K562 (cell line): Measurements from ENCODE around the gene SPHK2. TPM values are rescaled to one million over a fixed set of nuclear protein-coding genes. Genes with fewer than 3 reads are reported as not detected.

Source experiments
- ATF3 ChIP-seq, 2 experiments: fragments of 450-650 bp in 1 of 2; sonication (generic) in 1 of 2; formaldehyde crosslinking in 1 of 2; IDR thresholded peaks in 1 of 2; conservative IDR thresholded peaks in 1 of 2; 2 replicates each; pipeline versions ENCODE4 v1.6.1 to v1.8.1; 2016 to 2023; ENCODE audit warnings: mild to moderate bottlenecking in 2 of 2, moderate library complexity in 2 of 2, inconsistent platforms in 1 of 2, missing genetic modification reagents in 1 of 2
- CHAMP1 ChIP-seq: fragments of 450-650 bp; IDR thresholded peaks from 2 replicates; pipeline ENCODE4 v1.6.1; 2016; ENCODE audit warnings: mild to moderate bottlenecking
- HNRNPUL1 ChIP-seq: fragments of 200-400 bp; formaldehyde crosslinking; IDR thresholded peaks from 2 replicates; pipeline ENCODE4 v1.6.1; 2017; ENCODE audit warnings: low read length
- PML ChIP-seq: IDR thresholded peaks from 2 replicates; pipeline ENCODE4 v1.6.1; 2012; ENCODE audit warnings: low read length, inconsistent platforms
- SAP30 ChIP-seq: fragments of 200-600 bp; sonication (generic); IDR thresholded peaks from 2 replicates; pipeline ENCODE4 v1.6.1; 2012; ENCODE audit warnings: borderline replicate concordance, low read depth, mild to moderate bottlenecking, moderate library complexity, low read length, control low read depth, inconsistent platforms; ENCODE audit not compliant: insufficient read depth, poor library complexity, severe bottlenecking
- TAF7 ChIP-seq: fragments of 450-650 bp; IDR thresholded peaks from 2 replicates; pipeline ENCODE4 v1.6.1; 2016; ENCODE audit warnings: missing genetic modification characterization, missing compliant biosample characterization
- THRAP3 ChIP-seq: fragments of 450-650 bp; IDR thresholded peaks from 2 replicates; pipeline ENCODE4 v1.6.1; 2016; ENCODE audit warnings: mild to moderate bottlenecking, inconsistent platforms, borderline replicate concordance
- ZNF639 ChIP-seq, 2 experiments: fragments of 200-800 bp in 1 of 2; sonication (Bioruptor generic) in 1 of 2; sonication (generic) in 1 of 2; formaldehyde crosslinking in 1 of 2; IDR thresholded peaks in 1 of 2; conservative IDR thresholded peaks in 1 of 2; 2 replicates each; pipeline versions ENCODE4 v1.5.0 to v1.6.1; 2016 to 2020; ENCODE audit warnings: missing compliant biosample characterization in 1 of 2, missing genetic modification characterization in 1 of 2, missing genetic modification reagents in 1 of 2
- ZNF79 ChIP-seq: fragments of 250-450 bp; sonication (Bioruptor Pico); IDR thresholded peaks from 2 replicates; pipeline ENCODE4 v1.4.0; 2020; ENCODE audit warnings: low read depth, mild to moderate bottlenecking, moderate library complexity
- polyA plus RNA-seq, 8 experiments: library from polyadenylated mRNA; depleted of rRNA in 4 of 8; stranded (reverse) in 5 of 8; unstranded in 3 of 8; fragments of >200 nt; fragmentation: Nextera tagmentation in 2 of 8; fragmentation: Illumina TruSeq in 1 of 8; extraction: Ambion mirVana in 2 of 8; extraction: Trizol in 1 of 8; gene quantifications; 2 replicates each; pipeline versions ENCODE4 v1.2.1 to v1.2.3, GENCODE V29; 2011 to 2014; ENCODE audit warnings: inconsistent platforms in 1 of 8, missing spikeins in 1 of 8
- total RNA-seq, 7 experiments: library from RNA; depleted of rRNA in 6 of 7; stranded (reverse); fragments of >200 nt in 6 of 7; fragmentation: Illumina TruSeq in 2 of 7; extraction: Trizol in 2 of 7; gene quantifications; 2 replicates each; pipeline versions ENCODE4 v1.2.1 to v1.2.3, GENCODE V29; 2011 to 2021; ENCODE audit warnings: low replicate concordance in 1 of 7

Gene SPHK2
- total and polyA plus RNA-seq, 9 of the 15 experiments (the other 6 are each of a cell fraction or from before 2014, with no cell fraction given) = 0.10 to 15.2 (median 2.9) TPM

GRCh38 chr19:48618916-48619691 is at the start of gene SPHK2, which contains the start of gene RPL18 (continued):
- TF ChIP-seq ZNF639 (CRISPR knock-in tag; conservative IDR thresholded peaks at IDR 0.05 in 1 of 2, IDR thresholded peaks at IDR 0.05 in 1 of 2) (peak in 1 of 2 experiments; percentile 99; a peak in 2 of 4 replicates), ZNF79 (CRISPR knock-in tag) (no peak), TAF7 (peak; percentile 99), THRAP3 (no peak), CHAMP1 (no peak), HNRNPUL1 (no peak), PML (peak; percentile 86), ATF3 (IDR thresholded peaks at IDR 0.05) (peak; percentile 73; the same call in 1 of the 2 replicates), ATF3 (CRISPR knock-in tag; conservative IDR thresholded peaks at IDR 0.05) (peak; percentile 87; the same call in 1 of the 2 replicates), SAP30 (peak; percentile 56)
- TF ChIP-seq, all 486 proteins: peak for 181
